Adipose tissue (tissue), 3 donors: ENCODE measurements around the gene IFITM10. TPM values are rescaled to one million over a fixed set of nuclear protein-coding genes. Genes with fewer than 3 reads are reported as not detected.

Source experiments
- H3K27ac ChIP-seq: one replicate; pipeline ENCODE4 v1.5.1; 2013; ENCODE audit warnings: low read depth, low read length
- WGBS, 3 donors: extraction: QIAGEN DNeasy Blood & Tissue Kit; methylation state at CpG; one replicate each; pipeline ENCODE4 v1.1.7; 2013; 5-methylcytosine and 5-hydroxymethylcytosine counted together
- polyA plus RNA-seq, 3 donors: library from polyadenylated mRNA; stranded (reverse); fragments of 200-250 nt; gene quantifications; one replicate each; pipeline ENCODE4 v1.2.3, GENCODE V29; 2013
- donor health status: healthy with polysubstance abuse.
- donor health status: Bipolar disorder and iron deficiency.
- donor health status: healthy.

The IFITM10 gene
- polyA plus RNA-seq, 3 donors = 0.16 to 1.3 TPM; not detected in 1

- H3K27ac ChIP-seq = no peak overlapping the region
- 94 to 96% (median 95%) methylated on average over 22 of the region's 22 CpGs for WGBS, 3 donors
Observed at GRCh38 chr11:1766719-1767398, 16.5 kb upstream of the IFITM10 start.

GRCh38 chr11:1765871-1766718 lies 15.7 kb upstream of the IFITM10 start:
- no peak overlapping the region for H3K27ac ChIP-seq
- 84 to 90% (median 90%) methylated on average over 28 of the region's 28 CpGs for WGBS, 3 donors

- peak within 1 kb of the TSS; percentile 49 for H3K27ac ChIP-seq
- WGBS, 3 donors = 1 to 3% (median 2%) methylated on average over 54 to 85 of the region's 85 CpGs
Observed at GRCh38 chr11:1763796-1764661, 13.6 kb upstream of the IFITM10 start, which contains the start of gene CTSD. TSS of gene CTSD (minus strand) at chr11:1763927. CDS start at chr11:1763859, 68 bp downstream.

- peak overlapping the region; percentile 49 for H3K27ac ChIP-seq
- 0 to 3% (median 2%) methylated on average over 29 to 32 of the region's 32 CpGs for WGBS, 3 donors
Observed at GRCh38 chr11:1763336-1763795, 13.0 kb upstream of the IFITM10 start.

- peak overlapping the region; percentile 49 for H3K27ac ChIP-seq
- WGBS, 3 donors = 22 to 24% (median 23%) methylated on average over 16 of the region's 16 CpGs
Observed at GRCh38 chr11:1762537-1763302, 12.3 kb upstream of the IFITM10 start.

- WGBS, 3 donors = 58 to 64% (median 60%) methylated on average over 12 of the region's 12 CpGs
- H3K27ac ChIP-seq = no peak overlapping the region
Observed at GRCh38 chr11:1761857-1762536, 11.6 kb upstream of the IFITM10 start.

- 70 to 87% (median 75%) methylated on average over 28 of the region's 28 CpGs for WGBS, 3 donors
- no peak overlapping the region for H3K27ac ChIP-seq
Observed at GRCh38 chr11:1761110-1761856, 10.9 kb upstream of the IFITM10 start.

GRCh38 chr11:1760351-1761109 lies 10.1 kb upstream of the IFITM10 start:
- WGBS, 3 donors = 32 to 66% (median 33%) methylated on average over 23 of the region's 23 CpGs
- H3K27ac ChIP-seq = no peak overlapping the region

- H3K27ac ChIP-seq = no peak overlapping the region
- 33 to 69% (median 37%) methylated on average over 5 of the region's 5 CpGs for WGBS, 3 donors
Observed at GRCh38 chr11:1759851-1760220, 9.4 kb upstream of the IFITM10 start.

- 73 to 92% (median 75%) methylated on average over 23 of the region's 23 CpGs for WGBS, 3 donors
Observed at GRCh38 chr11:1759151-1759850, 8.9 kb upstream of the IFITM10 start.

GRCh38 chr11:1758611-1759150 lies 8.3 kb upstream of the IFITM10 start:
- H3K27ac ChIP-seq = no peak overlapping the region
- WGBS, 3 donors = 75 to 88% (median 81%) methylated on average over 21 of the region's 21 CpGs

More at GRCh38 chr11:1759151-1759850, 8.9 kb upstream of the IFITM10 start:
- H3K27ac ChIP-seq = no peak overlapping the region

- no peak overlapping the region for H3K27ac ChIP-seq
- 52 to 66% (median 53%) methylated on average over 17 of the region's 17 CpGs for WGBS, 3 donors
Observed at GRCh38 chr11:1757861-1758610, 7.6 kb upstream of the IFITM10 start.

GRCh38 chr11:1756791-1757771 lies 6.7 kb upstream of the IFITM10 start:
- H3K27ac ChIP-seq = no peak overlapping the region
- 79 to 84% (median 81%) methylated on average over 41 of the region's 41 CpGs for WGBS, 3 donors
